Transverse colon (tissue), 4 donors: ENCODE results near the gene RER1. TPM values are rescaled to one million over a fixed set of nuclear protein-coding genes. Genes with fewer than 3 reads are reported as not detected.

Source experiments
- DNase-seq: peaks from one replicate; pipeline ENCODE4 v3.0.0-alpha.2; 2019
- H3K27ac ChIP-seq, 4 donors: fragments of 200-600 bp; sonication (generic); 2 replicates each; pipeline ENCODE4 v1.5.1; 2016 to 2018; ENCODE audit warnings: inconsistent platforms in 4 of 4
- H3K27me3 ChIP-seq: fragments of 200-600 bp; sonication (generic); 2 replicates; pipeline ENCODE4 v1.5.1; 2017; ENCODE audit warnings: inconsistent platforms
- H3K36me3 ChIP-seq, 4 donors: fragments of 200-600 bp; sonication (generic); 2 replicates each; pipeline ENCODE4 v1.5.1; 2017 to 2019; ENCODE audit warnings: inconsistent platforms in 4 of 4
- H3K4me1 ChIP-seq, 4 donors: fragments of 200-600 bp; sonication (generic); 2 replicates each; pipeline ENCODE4 v1.5.1; 2017 to 2020; ENCODE audit warnings: inconsistent platforms in 4 of 4
- H3K4me3 ChIP-seq, 4 donors: fragments of 200-600 bp; sonication (generic); 1 replicate in 1 of 4; 2 replicates in 3 of 4; pipeline versions ENCODE4 v1.5.1 to v1.6.1; 2017 to 2019; ENCODE audit warnings: inconsistent platforms in 4 of 4
- H3K9me3 ChIP-seq, 2 donors: fragments of 200-600 bp; sonication (generic); 2 replicates each; pipeline ENCODE4 v1.5.1; 2017 to 2019; ENCODE audit warnings: inconsistent platforms in 2 of 2
- CTCF ChIP-seq, 5 experiments: fragments of 200-600 bp in 3 of 5; fragments of 450-650 bp in 2 of 5; sonication (generic) in 3 of 5; IDR thresholded peaks; 1 replicate in 2 of 5; 2 replicates in 3 of 5; pipeline ENCODE4 v1.5.1; 2016 to 2017; ENCODE audit warnings: antibody characterized with exemption in 5 of 5, inconsistent platforms in 3 of 5, mild to moderate bottlenecking in 2 of 5, moderate library complexity in 1 of 5
- EP300 ChIP-seq: sonication (generic); formaldehyde crosslinking; IDR thresholded peaks from one replicate; pipeline ENCODE4 v1.6.1; 2017; ENCODE audit warnings: antibody characterized with exemption, low read depth
- POLR2A ChIP-seq: fragments of 450-650 bp; IDR thresholded peaks from one replicate; pipeline ENCODE4 v1.6.1; 2016; ENCODE audit warnings: antibody characterized with exemption, mild to moderate bottlenecking, moderate library complexity
- POLR2AphosphoS5 ChIP-seq, 3 donors: sonication (generic); formaldehyde crosslinking; IDR thresholded peaks; one replicate each; pipeline ENCODE4 v1.6.1; 2016; ENCODE audit warnings: antibody characterized with exemption in 3 of 3
- WGBS, 2 donors: methylation state at CpG; one replicate each; pipeline ENCODE4 v1.1.5; 2018; ENCODE audit warnings: low coverage in 1 of 2; 5-methylcytosine and 5-hydroxymethylcytosine counted together
- in situ Hi-C, 4 donors: fragments of 200-750 bp; cut with MboI; loops; one replicate each; pipeline versions ENCODE4 v1.15.0 to v1.15.1; 2017; ENCODE audit warnings: low sequenced_read_pairs in 3 of 4, low pct_ligation_motif_present in 1 of 4, low pct_unique_long_range_greater_than_20kb in 1 of 4
- intact Hi-C: fragments of 100-400 bp; cut with DNase I; formaldehyde crosslinking; loops from one replicate; pipeline ENCODE4 v1.15.1; 2023; ENCODE audit warnings: low total_unique reads
- total RNA-seq, 4 donors: library from RNA; depleted of rRNA; stranded (reverse); fragments of >200 nt; gene quantifications; one replicate each; pipeline ENCODE4 v1.1.0, GENCODE V29; 2016

RER1 gene
- total RNA-seq, 4 donors from 2014 or later = 36.2 to 129 (median 111) TPM

DNA sequence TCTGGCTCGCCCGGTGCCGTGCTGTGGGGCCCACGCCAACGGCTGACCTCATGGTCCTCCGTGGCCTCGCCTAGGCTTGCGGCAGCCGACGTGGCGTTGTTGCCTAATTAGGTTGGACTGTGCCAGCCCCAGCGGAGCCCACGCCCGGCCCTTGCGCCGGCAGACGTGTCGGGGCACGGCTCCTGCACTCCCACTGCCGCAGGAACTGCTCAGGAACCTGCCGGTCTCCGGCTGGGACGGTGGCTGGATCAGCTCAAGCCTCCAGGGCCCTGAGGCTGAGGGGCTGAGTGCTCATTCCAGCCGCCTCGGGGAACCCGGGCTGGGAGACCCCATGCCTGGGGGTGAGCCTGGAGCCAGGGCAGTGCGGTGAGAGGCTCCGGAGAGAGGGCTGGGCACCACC lies 36.8 kb downstream of the RER1 start:
- Histone ChIP-seq H3K4me1 (no peaks in the 10 kb centered on the region), H3K4me3 (no peak overlapping the region), H3K27ac (no peak overlapping the region), H3K27me3 (peaks cover 26% of the 10 kb centered on the region), H3K36me3 (no peaks in the 10 kb centered on the region), H3K9me3 (peaks cover 0 to 7% of the 10 kb centered on the region in 2 donors)
- 92% methylated on average over 24 of the region's 28 CpGs; no CpG with 5 or more reads in 1 of the 2 donors for WGBS, 2 donors
- intact Hi-C loops = no loop called here
- no peak for TF ChIP-seq POLR2A
- TF ChIP-seq CTCF (IDR thresholded peaks at IDR 0.05) = no peak
- no peak for TF ChIP-seq EP300
- TF ChIP-seq POLR2AphosphoS5 (IDR thresholded peaks at IDR 0.05) = no peak
- no peak for DNase-seq
- in situ Hi-C loops = no loop called here

DNA sequence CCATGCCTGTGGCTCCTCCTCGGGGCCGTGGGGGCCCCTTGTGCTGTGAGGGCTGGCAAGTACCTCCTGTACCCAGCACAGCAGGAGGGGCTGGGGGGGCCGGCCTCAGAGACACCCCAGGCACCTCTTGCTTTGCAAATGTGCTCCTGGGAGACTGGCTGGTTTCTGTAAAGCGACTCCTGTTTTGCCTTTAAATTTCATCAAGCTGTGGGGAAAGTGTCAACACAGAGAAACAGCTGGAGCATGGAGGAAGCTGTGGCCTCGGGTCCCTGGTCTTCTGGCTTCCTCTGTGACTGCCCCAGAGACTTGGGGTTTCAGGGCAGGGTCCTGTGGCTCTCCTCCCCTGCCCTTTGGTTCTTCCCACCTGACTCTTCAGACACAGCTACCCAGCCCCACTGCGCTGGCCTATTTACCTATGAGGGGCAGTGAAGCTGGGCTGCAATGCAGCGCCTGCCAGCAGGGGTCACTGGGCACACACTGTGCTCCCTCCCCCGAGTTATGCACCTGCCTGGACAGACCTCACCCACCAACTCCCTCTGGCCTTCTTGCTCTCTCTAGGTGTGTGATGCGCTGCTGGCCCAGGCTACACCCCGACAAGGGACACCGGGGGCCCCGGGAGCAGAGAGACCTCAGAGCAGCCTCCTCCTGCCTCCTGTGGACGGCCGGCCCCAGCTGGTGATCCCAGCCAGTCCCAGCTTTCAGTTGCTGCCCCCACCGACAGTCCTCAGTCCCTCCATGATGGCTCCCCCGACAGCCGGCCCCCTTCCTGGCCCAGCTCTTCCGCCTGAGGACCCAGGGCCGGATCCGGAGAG lies 38.3 kb downstream of the RER1 start:
- no peak overlapping the region for H3K4me3 ChIP-seq
- no peaks in the 10 kb centered on the region for H3K36me3 ChIP-seq
- H3K9me3 ChIP-seq = peaks cover 0 to 7% of the 10 kb centered on the region in 2 donors
- H3K4me1 ChIP-seq = no peaks in the 10 kb centered on the region
- TF ChIP-seq POLR2AphosphoS5 (IDR thresholded peaks at IDR 0.05) = no peak
- TF ChIP-seq CTCF (IDR thresholded peaks at IDR 0.05) = peak in 2 of 5 experiments; percentile 15 to 30
- intact Hi-C loops (loop anchor here (10.0 kb wide), 1 partner anchor 365 kb away; no protein-coding TSS in a partner anchor), in situ Hi-C loops (no loop called here)
- DNase-seq = no peak
- 85% methylated on average over 17 of the region's 20 CpGs; no CpG with 5 or more reads in 1 of the 2 donors for WGBS, 2 donors
- H3K27me3 ChIP-seq = peaks cover 36% of the 10 kb centered on the region
- no peak overlapping the region for H3K27ac ChIP-seq

GRCh38 chr1:2430592-2430973 lies 38.9 kb downstream of the RER1 start:
- H3K27ac ChIP-seq = no peak overlapping the region
- no peaks in the 10 kb centered on the region for H3K36me3 ChIP-seq
- no peaks in the 10 kb centered on the region for H3K4me1 ChIP-seq
- TF ChIP-seq POLR2AphosphoS5 (IDR thresholded peaks at IDR 0.05) (no peak), POLR2A (no peak), CTCF (IDR thresholded peaks at IDR 0.05) (no peak), EP300 (no peak)
- no peak for DNase-seq
- intact Hi-C loops (loop anchor here (10.0 kb wide), 1 partner anchor 364 kb away; no protein-coding TSS in a partner anchor), in situ Hi-C loops (no loop called here)
- 91% methylated on average over 10 of the region's 10 CpGs; no CpG with 5 or more reads in 1 of the 2 donors for WGBS, 2 donors
- H3K9me3 ChIP-seq = peaks cover 0 to 7% of the 10 kb centered on the region in 2 donors
- peaks cover 38% of the 10 kb centered on the region for H3K27me3 ChIP-seq
- H3K4me3 ChIP-seq = no peak overlapping the region

GRCh38 chr1:2431103-2431502 lies 39.5 kb downstream of the RER1 start:
- Histone ChIP-seq H3K9me3 (peaks cover 0 to 7% of the 10 kb centered on the region in 2 donors), H3K4me1 (no peaks in the 10 kb centered on the region), H3K27ac (no peak overlapping the region), H3K4me3 (no peak overlapping the region), H3K27me3 (peaks cover 36% of the 10 kb centered on the region), H3K36me3 (no peaks in the 10 kb centered on the region)
- 56% methylated on average over 13 of the region's 16 CpGs; no CpG with 5 or more reads in 1 of the 2 donors for WGBS, 2 donors
- in situ Hi-C loops (no loop called here), intact Hi-C loops (loop anchor here (10.0 kb wide), 1 partner anchor 364 kb away; no protein-coding TSS in a partner anchor)
- DNase-seq = no peak
- no peak for TF ChIP-seq POLR2AphosphoS5 (IDR thresholded peaks at IDR 0.05)
- no peak for TF ChIP-seq CTCF (IDR thresholded peaks at IDR 0.05)
- no peak for TF ChIP-seq POLR2A
- TF ChIP-seq EP300 = no peak
